ENCODE results near the gene XKR8.

DNA sequence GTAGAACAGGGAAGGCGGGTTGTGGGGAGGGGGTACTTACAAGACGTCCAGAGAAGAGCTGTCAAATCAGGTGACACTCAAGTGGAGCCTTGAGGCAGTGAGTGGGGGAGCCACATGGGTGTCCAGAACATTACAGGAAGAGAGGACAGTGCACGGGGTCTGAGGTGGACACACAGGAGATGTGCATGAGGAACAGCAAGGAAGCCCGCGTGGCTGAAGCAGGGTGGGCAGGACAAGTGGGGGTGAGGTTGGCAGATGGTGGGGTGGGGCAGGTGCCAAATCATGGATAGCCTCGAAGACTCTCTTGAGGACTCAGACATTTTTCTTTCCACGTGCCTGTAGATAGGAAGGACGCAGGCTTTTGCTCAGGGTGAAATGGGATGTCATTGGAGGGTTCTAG is 24.1 kb upstream of the XKR8 start:
- TF ChIP-seq, protein P1, sequence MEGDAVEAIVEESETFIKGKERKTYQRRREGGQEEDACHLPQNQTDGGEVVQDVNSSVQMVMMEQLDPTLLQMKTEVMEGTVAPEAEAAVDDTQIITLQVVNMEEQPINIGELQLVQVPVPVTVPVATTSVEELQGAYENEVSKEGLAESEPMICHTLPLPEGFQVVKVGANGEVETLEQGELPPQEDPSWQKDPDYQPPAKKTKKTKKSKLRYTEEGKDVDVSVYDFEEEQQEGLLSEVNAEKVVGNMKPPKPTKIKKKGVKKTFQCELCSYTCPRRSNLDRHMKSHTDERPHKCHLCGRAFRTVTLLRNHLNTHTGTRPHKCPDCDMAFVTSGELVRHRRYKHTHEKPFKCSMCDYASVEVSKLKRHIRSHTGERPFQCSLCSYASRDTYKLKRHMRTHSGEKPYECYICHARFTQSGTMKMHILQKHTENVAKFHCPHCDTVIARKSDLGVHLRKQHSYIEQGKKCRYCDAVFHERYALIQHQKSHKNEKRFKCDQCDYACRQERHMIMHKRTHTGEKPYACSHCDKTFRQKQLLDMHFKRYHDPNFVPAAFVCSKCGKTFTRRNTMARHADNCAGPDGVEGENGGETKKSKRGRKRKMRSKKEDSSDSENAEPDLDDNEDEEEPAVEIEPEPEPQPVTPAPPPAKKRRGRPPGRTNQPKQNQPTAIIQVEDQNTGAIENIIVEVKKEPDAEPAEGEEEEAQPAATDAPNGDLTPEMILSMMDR (IDR thresholded peaks at IDR 0.05) = no peak
- TF ChIP-seq EP300 (IDR thresholded peaks at IDR 0.05) = no peak
